GM12878 (cell line): ENCODE measurements around the gene ARHGAP22. TPM values are rescaled to one million over a fixed set of nuclear protein-coding genes. Genes with fewer than 3 reads are reported as not detected.

ENCODE experiments used
- ATAC-seq: fragments of 200-7000 bp; cut with Tn5 transposase; 3 replicates; pipeline ENCODE4 v1.9.1; 2020; ENCODE audit warnings: mild to moderate bottlenecking, moderate library complexity
- BruUV-seq: library from RNA; stranded (reverse); fragments of 400-500 nt; replicated peaks from 2 replicates; lab custom pipeline; 2021; lab: Mats Ljungman, UMichigan
- CTCF ChIA-PET: fragments of 300-600 bp; sonication (Branson Sonifier 250); formaldehyde crosslinking; extraction: SDS; loops from one replicate; lab custom pipeline; 2021; ENCODE audit warnings: inconsistent platforms; lab: Yijun Ruan, JAX
- POLR2A ChIA-PET: fragments of 350-600 bp; formaldehyde crosslinking; extraction: SDS; loops from one replicate; lab custom pipeline; 2021; ENCODE audit warnings: inconsistent platforms; lab: Charles Lee
- RAD21 ChIA-PET: fragments of 300-600 bp; sonication (Branson Sonifier 250); formaldehyde crosslinking; loops from one replicate; lab custom pipeline; 2023; ENCODE audit warnings: antibody characterized with exemption; ENCODE audit not compliant: unreplicated experiment; lab: Charles Lee
- SMC1A ChIA-PET: fragments of 300-600 bp; sonication (Branson Sonifier 250); formaldehyde crosslinking; loops from one replicate; lab custom pipeline; 2023; ENCODE audit not compliant: unreplicated experiment, uncharacterized antibody; lab: Charles Lee
- DNase-seq: peaks from one replicate; pipeline ENCODE4 v3.0.0-alpha.2; 2011; ENCODE audit warnings: low read depth, low spot score
- FAIRE-seq: peaks from 3 replicates; lab custom pipeline; 2011; peaks lifted over from hg19 to GRCh38; lab: Jason Lieb, UNC
- H2AFZ ChIP-seq: 2 replicates; pipeline ENCODE4 v1.6.0; 2011; ENCODE audit warnings: low read depth, low read length, control low read depth; ENCODE audit not compliant: control insufficient read depth
- H3K27ac ChIP-seq: 2 replicates; pipeline ENCODE4 v1.5.1; 2011; ENCODE audit warnings: control low read depth; ENCODE audit not compliant: control insufficient read depth, insufficient read depth
- H3K27me3 ChIP-seq, 2 experiments: replicated peaks in 1 of 2; 2 replicates each; pipeline versions ENCODE4 v1.6.0 to v1.6.1; 2011; ENCODE audit warnings: low read length in 1 of 2; ENCODE audit not compliant: control insufficient read depth in 2 of 2, insufficient read depth in 2 of 2
- H3K36me3 ChIP-seq, 2 experiments: 2 replicates each; pipeline ENCODE4 v1.5.1; 2011; ENCODE audit warnings: low read length in 1 of 2; ENCODE audit not compliant: control insufficient read depth in 2 of 2, insufficient read depth in 2 of 2
- H3K4me1 ChIP-seq: 2 replicates; pipeline ENCODE4 v1.6.1; 2011; ENCODE audit warnings: mild to moderate bottlenecking, low read length, moderate library complexity, mixed read lengths; ENCODE audit not compliant: control insufficient read depth, insufficient read depth
- H3K4me2 ChIP-seq: 2 replicates; pipeline ENCODE4 v1.6.0; 2011; ENCODE audit warnings: control low read depth; ENCODE audit not compliant: control insufficient read depth, insufficient read depth
- H3K4me3 ChIP-seq: fragments of 200-600 bp; sonication (generic); 2 replicates; pipeline ENCODE4 v1.5.1; 2016
- H3K79me2 ChIP-seq: 2 replicates; pipeline ENCODE4 v1.6.0; 2011; ENCODE audit warnings: low read length; ENCODE audit not compliant: control insufficient read depth, insufficient read depth
- H3K9ac ChIP-seq: 2 replicates; pipeline ENCODE4 v1.8.0; 2011; ENCODE audit warnings: low read length, control low read depth, mixed read lengths; ENCODE audit not compliant: control insufficient read depth, insufficient read depth
- H3K9me3 ChIP-seq: replicated peaks from 3 replicates; pipeline ENCODE4 v1.5.1; 2011; ENCODE audit warnings: mild to moderate bottlenecking, low read length; ENCODE audit not compliant: control insufficient read depth, insufficient read depth
- H4K20me1 ChIP-seq: 2 replicates; pipeline ENCODE4 v1.6.0; 2011; ENCODE audit not compliant: control insufficient read depth, insufficient read depth
- BRCA1 ChIP-seq: IDR thresholded peaks from 2 replicates; pipeline ENCODE4 v1.6.1; 2011; ENCODE audit warnings: low read depth, low read length, improper control_type of control experiment
- EED ChIP-seq: sonication (generic); IDR thresholded peaks from 2 replicates; pipeline ENCODE4 v1.6.1; 2016; ENCODE audit warnings: antibody characterized with exemption, low read depth
- EGR1 ChIP-seq, 2 experiments: IDR thresholded peaks; 1 replicate in 1 of 2; 2 replicates in 1 of 2; pipeline ENCODE4 v1.6.1; 2011 to 2012; ENCODE audit warnings: low read depth in 2 of 2, low read length in 2 of 2, borderline replicate concordance in 1 of 2, mild to moderate bottlenecking in 1 of 2, moderate library complexity in 1 of 2
- ESRRA ChIP-seq: IDR thresholded peaks from 2 replicates; pipeline ENCODE4 v1.6.1; 2012; ENCODE audit warnings: mild to moderate bottlenecking, low read length, improper control_type of control experiment
- FOS ChIP-seq: IDR thresholded peaks from 3 replicates; pipeline ENCODE4 v1.6.1; 2011; ENCODE audit warnings: borderline replicate concordance; ENCODE audit not compliant: insufficient read length; ENCODE audit errors: extremely low read depth
- IRF4 ChIP-seq: IDR thresholded peaks from 2 replicates; pipeline ENCODE4 v1.6.1; 2011; ENCODE audit warnings: low read depth, low read length
- KLF5 ChIP-seq: fragments of 450-650 bp; IDR thresholded peaks from 2 replicates; pipeline ENCODE4 v1.6.1; 2014; ENCODE audit warnings: mild to moderate bottlenecking; ENCODE audit not compliant: partially characterized antibody
- MAX ChIP-seq: IDR thresholded peaks from 2 replicates; pipeline ENCODE4 v1.6.1; 2012; ENCODE audit warnings: low read depth, low read length, improper control_type of control experiment
- NR2C2 ChIP-seq: IDR thresholded peaks from 2 replicates; pipeline ENCODE4 v1.6.1; 2011; ENCODE audit warnings: borderline replicate concordance, low read depth; ENCODE audit not compliant: control insufficient read depth, insufficient read length
- PBX3 ChIP-seq: IDR thresholded peaks from 2 replicates; pipeline ENCODE4 v1.6.1; 2011; ENCODE audit warnings: mild to moderate bottlenecking, low read depth, low read length, moderate library complexity; ENCODE audit not compliant: insufficient replicate concordance
- POLR2A ChIP-seq: IDR thresholded peaks from 2 replicates; pipeline ENCODE4 v1.6.1; 2011; ENCODE audit warnings: low read depth, mild to moderate bottlenecking, low read length
- POLR2AphosphoS5 ChIP-seq: IDR thresholded peaks from 2 replicates; pipeline ENCODE4 v1.6.1; 2011; ENCODE audit warnings: mild to moderate bottlenecking, low read length, inconsistent platforms
- SREBF2 ChIP-seq: IDR thresholded peaks from 2 replicates; pipeline ENCODE4 v1.6.1; 2012; ENCODE audit warnings: mild to moderate bottlenecking, low read length
- TARDBP ChIP-seq: IDR thresholded peaks from 2 replicates; pipeline ENCODE4 v1.6.1; 2016; ENCODE audit warnings: borderline replicate concordance
- TCF3 ChIP-seq: IDR thresholded peaks from 2 replicates; pipeline ENCODE4 v1.6.1; 2012; ENCODE audit warnings: low read depth, mild to moderate bottlenecking, low read length, borderline replicate concordance; ENCODE audit not compliant: insufficient read depth
- USF2 ChIP-seq: IDR thresholded peaks from 2 replicates; pipeline ENCODE4 v1.6.1; 2011; ENCODE audit warnings: low read depth, low read length, improper control_type of control experiment, borderline replicate concordance
- YBX1 ChIP-seq: fragments of 450-650 bp; IDR thresholded peaks from 2 replicates; pipeline ENCODE4 v1.6.1; 2016; ENCODE audit warnings: antibody characterized with exemption
- ZNF384 ChIP-seq: IDR thresholded peaks from 2 replicates; pipeline ENCODE4 v1.6.1; 2012; ENCODE audit warnings: low read depth, mild to moderate bottlenecking, low read length, improper control_type of control experiment, borderline replicate concordance
- WGBS: methylation state at CpG from one replicate; pipeline ENCODE4 v1.1.6; 2016; ENCODE audit warnings: low lambda C conversion rate; ENCODE audit not compliant: insufficient replicate concordance, insufficient coverage; ENCODE audit errors: missing lambda C conversion rate; 5-methylcytosine and 5-hydroxymethylcytosine counted together
- in situ Hi-C: fragments of 300-500 bp; cut with MboI; formaldehyde crosslinking; loops from 9 replicates; pipeline ENCODE4 v1.14.3; 2018; ENCODE audit warnings: mixed read lengths
- intact Hi-C: fragments of 100-400 bp; cut with micrococcal nuclease; formaldehyde crosslinking; loops from one replicate; pipeline ENCODE4 v1.14.2; 2022; ENCODE audit not compliant: unreplicated experiment
- polyA plus RNA-seq, 11 experiments: library from polyadenylated mRNA; depleted of rRNA in 4 of 11; unstranded in 6 of 11; stranded (reverse) in 5 of 11; fragments of >200 nt; fragmentation: Nextera tagmentation in 4 of 11; fragmentation: Illumina TruSeq in 1 of 11; extraction: Ambion mirVana in 4 of 11; extraction: Trizol in 1 of 11; gene quantifications; 1 replicate in 1 of 11; 2 replicates in 10 of 11; pipeline versions ENCODE4 v1.2.1 to v1.2.3, GENCODE V29; 2011 to 2016; ENCODE audit warnings: inconsistent platforms in 2 of 11, missing spikeins in 2 of 11, low read depth in 1 of 11
- total RNA-seq, 4 experiments: library from RNA; depleted of rRNA in 3 of 4; stranded (reverse); fragments of >200 nt in 3 of 4; fragmentation: Illumina TruSeq in 1 of 4; extraction: Trizol in 1 of 4; gene quantifications; 2 replicates each; pipeline versions ENCODE4 v1.2.1 to v1.2.3, GENCODE V29; 2013 to 2021
- TF ChIP-seq, protein P1 (sequence below): IDR thresholded peaks from 2 replicates; pipeline ENCODE4 v1.6.1; 2011; ENCODE audit warnings: borderline replicate concordance, low read depth, mild to moderate bottlenecking, moderate library complexity, low read length; ENCODE audit not compliant: insufficient read depth, poor library complexity, severe bottlenecking

The ARHGAP22 gene
- total and polyA plus RNA-seq, 10 of the 15 experiments (the other 5 are each of a cell fraction or from before 2014, with no cell fraction given), result 0.07 to 0.61 (median 0.18) TPM; not detected in 5

GRCh38 chr10:48518986-48519385 lies 85.9 kb downstream of the ARHGAP22 start:
- 28% methylated on average over 4 of the region's 4 CpGs for WGBS
- intact Hi-C loops, result no loop called here
- Histone ChIP-seq H4K20me1 (no peaks in the 10 kb centered on the region), H3K36me3 (no peaks in the 10 kb centered on the region), H3K9me3 (no peaks in the 10 kb centered on the region; the same call in 1 of the 3 replicates), H3K27ac (no peak overlapping the region), H3K9ac (no peak overlapping the region), H3K4me3 (no peak overlapping the region), H3K4me2 (no peak overlapping the region), H2AFZ (no peak overlapping the region), H3K4me1 (peaks cover 10% of the 10 kb centered on the region), H3K79me2 (no peaks in the 10 kb centered on the region), H3K27me3 (peaks cover 0 to 1% of the 10 kb centered on the region in 2 experiments; a peak in 2 of 4 replicates)
- ChIA-PET RAD21 (no interaction called here), SMC1A (no interaction called here), POLR2A (no interaction called here), CTCF (interaction anchor here (1.0 kb wide), 1 partner anchor 138 kb away, joined by 3 read pairs; no protein-coding TSS in a partner anchor)
- ATAC-seq (no peak; the same call in 2 of the 3 replicates), FAIRE-seq (no peak), DNase-seq (no peak)
- in situ Hi-C loops, result loop anchor here (10.0 kb wide), 1 partner anchor 304 kb away; no protein-coding TSS in a partner anchor
- no peak for TF ChIP-seq TCF3
- no peak for TF ChIP-seq TARDBP
- no peak for TF ChIP-seq ZNF384
- TF ChIP-seq EED, result no peak
- no peak for TF ChIP-seq YBX1
- TF ChIP-seq BRCA1, result no peak
- no peak for TF ChIP-seq FOS
- TF ChIP-seq IRF4, result no peak
- TF ChIP-seq NR2C2, result no peak
- TF ChIP-seq MAX, result no peak
- no peak for TF ChIP-seq USF2
- TF ChIP-seq ESRRA, result no peak
- TF ChIP-seq SREBF2, result no peak
- TF ChIP-seq PBX3, result no peak
- TF ChIP-seq, protein P1, sequence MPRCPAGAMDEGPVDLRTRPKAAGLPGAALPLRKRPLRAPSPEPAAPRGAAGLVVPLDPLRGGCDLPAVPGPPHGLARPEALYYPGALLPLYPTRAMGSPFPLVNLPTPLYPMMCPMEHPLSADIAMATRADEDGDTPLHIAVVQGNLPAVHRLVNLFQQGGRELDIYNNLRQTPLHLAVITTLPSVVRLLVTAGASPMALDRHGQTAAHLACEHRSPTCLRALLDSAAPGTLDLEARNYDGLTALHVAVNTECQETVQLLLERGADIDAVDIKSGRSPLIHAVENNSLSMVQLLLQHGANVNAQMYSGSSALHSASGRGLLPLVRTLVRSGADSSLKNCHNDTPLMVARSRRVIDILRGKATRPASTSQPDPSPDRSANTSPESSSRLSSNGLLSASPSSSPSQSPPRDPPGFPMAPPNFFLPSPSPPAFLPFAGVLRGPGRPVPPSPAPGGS, result no peak
- no peak for TF ChIP-seq KLF5
- TF ChIP-seq POLR2A, result no peak
- no peak for TF ChIP-seq POLR2AphosphoS5
- no peak for TF ChIP-seq EGR1 (IDR thresholded peaks at IDR 0.05; ENCODE audit: borderline replicate concordance in 1 of 2, low read depth in 2 of 2, low read length in 2 of 2)
- no TSS peak for BruUV-seq
